C4-2B (cell line): ENCODE data around the gene TTC4.

Experiments used
- CTCF ChIP-seq: fragments of 450-650 bp; conservative IDR thresholded peaks from 2 replicates; pipeline ENCODE4 v1.5.1; 2017; ENCODE audit warnings: mild to moderate bottlenecking
- ZFX ChIP-seq: fragments of 450-650 bp; IDR thresholded peaks from 2 replicates; pipeline ENCODE4 v1.6.1; 2017

- TF ChIP-seq CTCF (no peak), ZFX (no peak)
These were observed 29.6 kb downstream of the TTC4 start for GRCh38 chr1:54745274-54745673.
